ENCODE data around the gene KIRREL3. TPM values are rescaled to one million over a fixed set of nuclear protein-coding genes. Genes with fewer than 3 reads are reported as not detected.

KIRREL3 gene
- total and polyA plus RNA-seq, 2 of the 8 experiments (the other 6 are each of a cell fraction or from before 2014, with no cell fraction given) = 0.29 to 0.32 TPM

GRCh38 chr11:126413843-126414405 lies 586.6 kb downstream of the KIRREL3 start (continued):
- TF ChIP-seq ATF3 (IDR thresholded peaks at IDR 0.05; ENCODE audit: insufficient read depth, low read depth, low read length) (no peak), BCL11A (IDR thresholded peaks at IDR 0.05; ENCODE audit: low read depth in 2 of 2, low read length in 2 of 2) (no peak), ASH2L (IDR thresholded peaks at IDR 0.05; ENCODE audit: low read length) (no peak), CBX8 (IDR thresholded peaks at IDR 0.05; ENCODE audit: borderline replicate concordance, low read depth, low read length) (no peak), JUND (IDR thresholded peaks at IDR 0.05; ENCODE audit: low read length) (no peak), TEAD4 (IDR thresholded peaks at IDR 0.05; ENCODE audit: low read depth, low read length) (no peak)

Measured in H1 (cell line).